HEK293 (cell line): ENCODE results near the gene IL15.

ENCODE experiments used
- CTCF ChIP-seq: fragments of 450-650 bp; formaldehyde crosslinking; IDR thresholded peaks from 2 replicates; pipeline ENCODE4 v1.5.1; 2016; ENCODE audit warnings: missing biosample characterization, missing genetic modification characterization
- PRDM4 ChIP-seq: fragments of 450-650 bp; formaldehyde crosslinking; IDR thresholded peaks from 2 replicates; pipeline ENCODE4 v1.5.1; 2017; ENCODE audit warnings: missing biosample characterization, missing genetic modification characterization
- ZNF121 ChIP-seq: fragments of 450-650 bp; formaldehyde crosslinking; IDR thresholded peaks from 2 replicates; pipeline ENCODE4 v1.5.1; 2016; ENCODE audit warnings: missing biosample characterization, missing genetic modification characterization
- ZNF146 ChIP-seq: fragments of 450-650 bp; formaldehyde crosslinking; IDR thresholded peaks from 2 replicates; pipeline ENCODE4 v1.5.1; 2016; ENCODE audit warnings: missing biosample characterization, missing genetic modification characterization
- ZSCAN4 ChIP-seq: fragments of 450-650 bp; formaldehyde crosslinking; IDR thresholded peaks from 2 replicates; pipeline ENCODE4 v1.5.1; 2017; ENCODE audit warnings: missing biosample characterization, missing genetic modification characterization

- no peak for TF ChIP-seq ZSCAN4
- TF ChIP-seq PRDM4 (tag by site-specific recombination), result no peak
- no peak for TF ChIP-seq CTCF (tag by site-specific recombination)
- TF ChIP-seq ZNF146, result no peak
- no peak for TF ChIP-seq ZNF121 (tag by site-specific recombination)
Observed at GRCh38 chr4:141763374-141763773, 127.0 kb downstream of the IL15 start.
